Endodermal cell (in vitro differentiated cells): ENCODE results near the gene CCDC146. TPM values are rescaled to one million over a fixed set of nuclear protein-coding genes. Genes with fewer than 3 reads are reported as not detected.

Source experiments
- DNase-seq: peaks from one replicate; pipeline ENCODE4 v3.0.0-alpha.2; 2017
- H3K27ac ChIP-seq: 2 replicates; pipeline ENCODE4 v1.5.1; 2013; ENCODE audit warnings: mild to moderate bottlenecking, low read depth, low read length, moderate library complexity
- H3K27me3 ChIP-seq: 2 replicates; pipeline ENCODE4 v1.6.1; 2013; ENCODE audit warnings: mild to moderate bottlenecking, low read length, moderate library complexity; ENCODE audit not compliant: insufficient read depth, control insufficient read depth, poor library complexity, severe bottlenecking
- H3K36me3 ChIP-seq: 2 replicates; pipeline ENCODE4 v1.7.0; 2013; ENCODE audit warnings: mild to moderate bottlenecking, low read length, moderate library complexity; ENCODE audit not compliant: control insufficient read depth, insufficient read depth
- H3K4me1 ChIP-seq: one replicate; pipeline ENCODE4 v1.7.0; 2013; ENCODE audit warnings: low read length; ENCODE audit not compliant: control insufficient read depth, insufficient read depth
- H3K4me3 ChIP-seq: 2 replicates; pipeline ENCODE4 v1.5.1; 2013; ENCODE audit warnings: mild to moderate bottlenecking, low read length, moderate library complexity
- H3K9ac ChIP-seq: 2 replicates; pipeline ENCODE4 v1.6.1; 2013; ENCODE audit warnings: mild to moderate bottlenecking, low read length, moderate library complexity; ENCODE audit not compliant: poor library complexity, severe bottlenecking; ENCODE audit errors: extremely low read depth
- H3K9me3 ChIP-seq: 2 replicates; pipeline ENCODE4 v1.6.1; 2013; ENCODE audit warnings: mild to moderate bottlenecking, low read length, moderate library complexity; ENCODE audit not compliant: control insufficient read depth
- H3K27ac Mint-ChIP-seq: 2 replicates; pipeline ENCODE4 v1.8.0; 2020; ENCODE audit warnings: mixed read lengths
- H3K27me3 Mint-ChIP-seq: 2 replicates; pipeline ENCODE4 v1.8.0; 2021; ENCODE audit warnings: mild to moderate bottlenecking, mixed read lengths; ENCODE audit not compliant: insufficient read depth
- H3K36me3 Mint-ChIP-seq: 2 replicates; pipeline ENCODE4 v1.8.0; 2020; ENCODE audit warnings: low read depth, mixed read lengths
- H3K4me1 Mint-ChIP-seq: 2 replicates; pipeline ENCODE4 v1.8.0; 2020; ENCODE audit warnings: mixed read lengths
- H3K4me3 Mint-ChIP-seq: 2 replicates; pipeline ENCODE4 v1.8.0; 2020; ENCODE audit warnings: mild to moderate bottlenecking, moderate library complexity, mixed read lengths
- H3K9me3 Mint-ChIP-seq: 2 replicates; pipeline ENCODE4 v1.8.0; 2020; ENCODE audit warnings: mild to moderate bottlenecking, mixed read lengths
- CTCF ChIP-seq: fragments of 200-600 bp; sonication (generic); conservative IDR thresholded peaks from 2 replicates; pipeline ENCODE4 v1.5.0; 2021; ENCODE audit warnings: antibody characterized with exemption, mild to moderate bottlenecking
- WGBS, 2 experiments: methylation state at CpG; one replicate each; pipeline versions ENCODE4 v1.1.5 to v1.1.7; 2013; ENCODE audit warnings: missing lambda C conversion rate in 2 of 2, mixed read lengths in 1 of 2; ENCODE audit not compliant: insufficient coverage in 1 of 2, insufficient read length in 1 of 2; 5-methylcytosine and 5-hydroxymethylcytosine counted together
- total RNA-seq, 2 donors: library from RNA; stranded (reverse); fragmentation: NEBNext Ultra II Directional in 1 of 2; extraction: Animal tissue kit (Norgen Biotek cat#: 25700) in 1 of 2; gene quantifications; 2 replicates in 1 of 2; 3 replicates in 1 of 2; pipeline ENCODE4 v1.2.1, GENCODE V29; 2021

Gene CCDC146
- total RNA-seq, 2 donors from 2014 or later: 2.7 to 5.2 TPM

GRCh38 chr7:77326131-77326530 lies 203.7 kb downstream of the CCDC146 start:
- no peak overlapping the region for H3K4me3 Mint-ChIP-seq
- H3K4me1 Mint-ChIP-seq: peaks cover 17% of the 10 kb centered on the region
- no peaks in the 10 kb centered on the region for H3K36me3 Mint-ChIP-seq
- H3K27me3 Mint-ChIP-seq: no peaks in the 10 kb centered on the region
- Histone ChIP-seq H3K9ac (no peak overlapping the region), H3K4me1 (no peaks in the 10 kb centered on the region), H3K9me3 (no peaks in the 10 kb centered on the region), H3K4me3 (no peak overlapping the region), H3K36me3 (no peaks in the 10 kb centered on the region), H3K27ac (no peak overlapping the region), H3K27me3 (no peaks in the 10 kb centered on the region)
- DNase-seq: no peak
- H3K9me3 Mint-ChIP-seq: no peaks in the 10 kb centered on the region
- WGBS, 2 experiments: 90 to 95% methylated on average over 2 to 3 of the region's 3 CpGs
- H3K27ac Mint-ChIP-seq: no peak overlapping the region
- no peak for TF ChIP-seq CTCF

GRCh38 chr7:77327067-77327931 lies 204.9 kb downstream of the CCDC146 start:
- WGBS, 2 experiments: 85 to 91% methylated on average over 8 to 12 of the region's 12 CpGs
- no peak overlapping the region for H3K27ac Mint-ChIP-seq
- Histone ChIP-seq H3K27me3 (no peaks in the 10 kb centered on the region), H3K9ac (no peak overlapping the region), H3K4me3 (no peak overlapping the region), H3K4me1 (no peaks in the 10 kb centered on the region), H3K36me3 (no peaks in the 10 kb centered on the region), H3K9me3 (no peaks in the 10 kb centered on the region), H3K27ac (no peak overlapping the region)
- H3K9me3 Mint-ChIP-seq: no peaks in the 10 kb centered on the region
- DNase-seq: no peak
- no peaks in the 10 kb centered on the region for H3K27me3 Mint-ChIP-seq
- H3K4me3 Mint-ChIP-seq: no peak overlapping the region
- peaks cover 11% of the 10 kb centered on the region for H3K4me1 Mint-ChIP-seq
- H3K36me3 Mint-ChIP-seq: no peaks in the 10 kb centered on the region
- TF ChIP-seq CTCF: no peak

GRCh38 chr7:77327932-77328628 lies 205.7 kb downstream of the CCDC146 start:
- H3K4me3 ChIP-seq: no peak overlapping the region
- TF ChIP-seq CTCF: no peak
- Mint-ChIP-seq H3K4me3 (no peak overlapping the region), H3K27me3 (no peaks in the 10 kb centered on the region), H3K9me3 (no peaks in the 10 kb centered on the region), H3K27ac (no peak overlapping the region), H3K36me3 (no peaks in the 10 kb centered on the region), H3K4me1 (peaks cover 10% of the 10 kb centered on the region)
- H3K36me3 ChIP-seq: no peaks in the 10 kb centered on the region
- DNase-seq: no peak
- H3K9me3 ChIP-seq: no peaks in the 10 kb centered on the region
- no peak overlapping the region for H3K9ac ChIP-seq
- whole genome bisulfite sequencing, 2 experiments: 91 to 95% methylated on average over 6 of the region's 6 CpGs
- no peaks in the 10 kb centered on the region for H3K4me1 ChIP-seq
- H3K27me3 ChIP-seq: no peaks in the 10 kb centered on the region
- no peak overlapping the region for H3K27ac ChIP-seq
